HG03571 (cell line): ENCODE results near the gene FUZ.

Experiments
- ATAC-seq: cut with Tn5 transposase; IDR thresholded peaks from one replicate; pipeline ENCODE4 v1.9.1; 2021; ENCODE audit not compliant: unreplicated experiment

The FUZ gene

DNA sequence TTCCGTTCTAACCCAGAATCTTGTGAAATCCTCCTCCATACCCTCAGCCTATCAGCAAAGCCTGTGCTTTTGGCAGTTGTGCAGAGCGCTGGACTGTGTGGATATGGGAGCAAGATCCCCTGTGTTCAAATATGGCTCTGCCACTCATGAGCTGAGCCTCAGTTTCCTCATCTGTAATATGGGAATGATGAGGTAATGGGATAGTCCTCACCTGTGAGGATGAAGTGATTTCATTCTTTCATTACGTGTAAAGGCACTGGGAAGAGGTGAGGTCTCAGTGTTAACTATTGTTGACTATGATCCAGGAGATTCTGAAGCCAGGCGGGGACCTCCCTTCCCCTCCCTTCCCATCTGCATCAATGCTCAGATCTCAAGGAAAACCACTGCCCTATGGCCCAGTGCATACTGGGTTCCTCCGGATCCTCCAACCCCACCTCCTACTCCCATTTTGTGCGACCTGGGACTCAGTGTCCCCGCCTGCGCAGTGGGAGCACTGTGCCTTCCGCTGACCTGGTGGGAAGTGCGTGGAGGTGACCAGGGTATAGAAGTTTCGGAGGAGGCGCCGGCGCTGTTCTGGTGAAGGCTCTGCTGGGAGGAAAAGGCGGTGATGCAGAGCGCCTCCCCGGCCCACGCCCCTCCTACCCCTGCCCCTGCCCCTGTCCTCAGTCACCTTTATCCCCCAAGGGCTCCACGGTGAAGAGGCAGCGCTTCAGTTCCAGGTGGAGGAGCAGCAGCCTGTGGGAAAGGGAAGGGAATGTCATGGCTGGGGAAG, 5.0 kb downstream of the FUZ start:
- no peak for ATAC-seq

- ATAC-seq = no peak
Measured at GRCh38 chr19:49807058-49807903, 5.8 kb downstream of the FUZ start.

GRCh38 chr19:49806620-49806959, 6.5 kb downstream of the FUZ start:
- ATAC-seq = no peak

DNA sequence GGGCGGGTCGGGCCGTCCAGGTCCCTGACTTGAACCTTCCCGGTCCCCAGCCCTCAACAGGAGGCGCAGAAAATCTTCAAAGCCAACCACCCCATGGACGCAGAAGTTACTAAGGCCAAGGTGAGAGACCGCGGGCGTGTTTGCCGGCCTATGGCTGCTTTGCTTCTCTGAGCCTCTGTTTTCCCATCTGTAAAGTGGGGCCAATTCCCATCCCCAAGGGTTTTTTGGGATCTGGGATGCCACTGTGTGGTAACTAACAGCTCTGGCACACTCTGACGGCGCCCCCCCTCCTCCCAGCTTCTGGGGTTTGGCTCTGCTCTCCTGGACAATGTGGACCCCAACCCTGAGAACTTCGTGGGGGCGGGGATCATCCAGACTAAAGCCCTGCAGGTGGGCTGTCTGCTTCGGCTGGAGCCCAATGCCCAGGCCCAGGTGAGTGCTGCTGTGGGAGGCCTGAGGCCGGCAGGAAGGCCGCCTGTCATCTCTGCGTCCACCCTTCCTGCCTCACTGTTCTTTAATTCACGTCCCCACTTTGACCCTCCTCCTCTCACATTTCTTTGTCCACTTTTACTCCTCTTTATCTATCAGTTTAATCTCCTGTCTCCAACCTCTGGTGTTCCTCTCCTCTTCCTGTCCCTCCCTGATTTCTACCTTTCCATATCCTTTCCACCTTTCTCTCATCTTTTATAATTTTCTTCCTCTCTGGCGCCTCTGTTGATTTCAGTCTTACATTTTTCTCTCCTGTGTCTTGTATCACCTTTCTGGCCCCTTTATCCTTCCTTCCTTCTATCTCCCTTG, 7.1 kb downstream of the FUZ start:
- no peak for ATAC-seq

DNA sequence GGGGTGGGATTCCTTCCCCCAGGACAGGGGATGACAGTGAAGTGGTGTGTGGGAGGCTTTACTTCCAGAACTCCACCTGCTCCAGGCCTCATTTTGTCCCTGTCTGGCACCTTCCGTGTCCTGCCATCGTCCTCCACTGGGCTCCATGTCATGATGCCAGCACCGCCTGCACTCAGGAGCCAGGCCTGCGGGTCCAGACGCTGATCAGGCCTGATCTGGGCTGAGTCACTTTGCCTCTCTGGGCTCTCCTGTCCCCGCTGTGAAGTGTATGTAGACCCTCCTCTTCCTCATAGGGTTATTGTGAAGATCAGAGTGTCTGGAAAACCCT, 9.6 kb downstream of the FUZ start:
- ATAC-seq = no peak

DNA sequence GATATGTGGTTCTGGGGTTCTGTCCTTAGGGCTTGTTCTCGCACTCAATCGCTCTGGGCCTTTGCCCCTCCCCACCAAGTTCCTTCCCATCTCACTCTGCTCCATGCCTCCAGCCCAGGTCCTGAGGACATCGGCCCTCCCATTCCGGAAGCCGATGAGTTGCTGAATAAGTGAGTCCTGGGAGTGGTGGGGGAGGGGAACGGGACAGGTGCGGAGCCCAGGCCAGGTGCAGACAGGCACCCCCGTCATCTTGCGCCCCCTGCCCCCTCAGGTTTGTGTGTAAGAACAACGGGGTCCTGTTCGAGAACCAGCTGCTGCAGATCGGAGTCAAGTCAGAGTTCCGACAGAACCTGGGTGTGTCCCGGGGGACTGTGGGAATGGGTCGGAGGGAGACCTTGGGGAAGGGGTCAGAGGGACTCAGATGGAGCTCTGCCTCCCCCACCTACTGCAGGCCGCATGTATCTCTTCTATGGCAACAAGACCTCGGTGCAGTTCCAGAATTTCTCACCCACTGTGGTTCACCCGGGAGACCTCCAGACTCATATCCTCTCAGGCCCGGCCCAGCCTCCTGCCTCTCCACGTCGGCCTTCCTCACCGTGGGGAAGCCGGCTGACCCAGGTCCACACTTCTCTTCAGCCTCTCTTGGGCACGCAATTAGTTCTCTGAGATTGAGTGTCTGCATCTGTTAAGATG, 10.1 kb downstream of the FUZ start:
- no peak for ATAC-seq

- no peak for ATAC-seq
Measured at GRCh38 chr19:49801966-49802661, 11.0 kb downstream of the FUZ start.

- ATAC-seq = no peak
Measured at GRCh38 chr19:49801401-49801888, 11.6 kb downstream of the FUZ start.

DNA sequence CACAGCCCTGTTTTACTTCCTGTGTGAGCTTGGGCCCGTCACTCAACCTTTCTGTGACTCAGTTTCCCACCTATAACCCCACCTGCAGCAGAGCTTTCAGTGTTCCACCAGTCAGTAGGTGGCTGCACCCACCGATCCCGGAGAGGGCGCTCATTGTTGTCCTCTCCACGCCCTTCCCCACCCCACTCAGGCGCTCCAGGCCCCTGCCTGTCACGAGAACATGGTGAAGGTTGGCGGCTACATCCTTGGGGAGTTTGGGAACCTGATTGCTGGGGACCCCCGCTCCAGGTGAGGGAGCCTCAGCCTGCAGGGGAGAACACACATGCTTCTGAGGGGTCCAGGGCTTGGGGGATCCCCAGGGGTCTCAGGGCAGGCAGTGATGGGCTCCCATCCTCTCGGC, 12.3 kb downstream of the FUZ start:
- no peak for ATAC-seq

- ATAC-seq = no peak
Measured at GRCh38 chr19:49799798-49800376, 13.2 kb downstream of the FUZ start.

DNA sequence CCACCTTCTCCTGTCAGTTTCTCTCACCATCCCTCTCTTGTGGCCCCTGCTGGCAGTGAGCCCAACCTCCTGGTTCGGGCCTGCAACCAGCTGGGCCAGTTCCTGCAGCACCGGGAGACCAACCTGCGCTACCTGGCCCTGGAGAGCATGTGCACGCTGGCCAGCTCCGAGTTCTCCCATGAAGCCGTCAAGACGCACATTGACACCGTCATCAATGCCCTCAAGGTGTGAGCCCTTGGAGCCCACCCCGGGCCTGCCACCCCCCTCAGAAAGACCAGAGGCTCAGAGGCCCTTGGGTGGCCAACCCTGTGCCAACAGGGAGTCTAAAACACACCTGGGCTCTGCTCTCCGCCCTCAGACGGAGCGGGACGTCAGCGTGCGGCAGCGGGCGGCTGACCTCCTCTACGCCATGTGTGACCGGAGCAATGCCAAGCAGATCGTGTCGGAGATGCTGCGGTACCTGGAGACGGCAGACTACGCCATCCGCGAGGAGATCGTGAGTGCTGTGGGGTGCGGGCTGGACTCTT, 13.8 kb downstream of the FUZ start:
- ATAC-seq = no peak

DNA sequence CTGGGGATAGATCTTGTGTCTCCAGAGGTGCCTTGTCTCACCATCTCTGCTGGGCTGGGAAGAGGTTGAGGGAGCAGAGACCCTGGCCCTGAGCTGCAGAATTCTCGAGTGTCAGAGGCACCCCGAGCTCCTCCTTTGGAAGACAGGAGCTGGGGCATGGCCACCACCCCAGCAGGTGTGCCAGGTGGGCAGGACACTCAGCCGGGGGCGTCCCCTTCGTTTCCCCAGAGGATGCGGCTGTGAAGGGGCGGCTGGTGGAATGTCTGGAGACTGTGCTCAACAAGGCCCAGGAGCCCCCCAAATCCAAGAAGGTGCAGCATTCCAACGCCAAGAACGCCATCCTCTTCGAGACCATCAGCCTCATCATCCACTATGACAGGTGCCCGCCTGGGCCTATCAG, 14.5 kb downstream of the FUZ start:
- no peak for ATAC-seq

GRCh38 chr19:49795615-49796014, 17.5 kb downstream of the FUZ start:
- no peak for ATAC-seq

- no peak for ATAC-seq
Measured at GRCh38 chr19:49793561-49793840, 19.6 kb downstream of the FUZ start.

GRCh38 chr19:49792829-49793560, 20.1 kb downstream of the FUZ start:
- no peak for ATAC-seq

GRCh38 chr19:49791776-49792445, 21.2 kb downstream of the FUZ start:
- ATAC-seq = no peak

- no peak for ATAC-seq
Measured at GRCh38 chr19:49790866-49791265, 22.2 kb downstream of the FUZ start.

DNA sequence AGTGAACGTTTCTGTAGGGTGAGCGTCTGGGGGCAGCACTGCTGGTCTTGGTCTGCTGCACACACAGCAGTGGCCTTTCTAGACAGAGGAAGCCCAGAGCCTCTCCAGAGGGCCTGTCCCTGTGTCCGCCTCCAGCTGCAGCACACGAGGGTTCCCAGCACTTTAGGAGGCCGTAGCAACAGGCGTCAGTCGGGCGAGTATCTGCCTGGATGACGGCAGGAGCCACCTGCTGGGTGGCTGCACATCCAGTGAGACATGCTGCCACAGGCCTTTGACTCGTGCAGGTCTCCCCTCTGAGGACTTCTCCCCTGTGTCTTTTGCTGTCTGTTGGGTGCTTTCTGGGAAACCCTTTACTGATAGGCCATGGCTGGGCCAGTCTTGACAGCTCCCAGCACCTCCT, 24.2 kb downstream of the FUZ start:
- ATAC-seq = no peak

DNA sequence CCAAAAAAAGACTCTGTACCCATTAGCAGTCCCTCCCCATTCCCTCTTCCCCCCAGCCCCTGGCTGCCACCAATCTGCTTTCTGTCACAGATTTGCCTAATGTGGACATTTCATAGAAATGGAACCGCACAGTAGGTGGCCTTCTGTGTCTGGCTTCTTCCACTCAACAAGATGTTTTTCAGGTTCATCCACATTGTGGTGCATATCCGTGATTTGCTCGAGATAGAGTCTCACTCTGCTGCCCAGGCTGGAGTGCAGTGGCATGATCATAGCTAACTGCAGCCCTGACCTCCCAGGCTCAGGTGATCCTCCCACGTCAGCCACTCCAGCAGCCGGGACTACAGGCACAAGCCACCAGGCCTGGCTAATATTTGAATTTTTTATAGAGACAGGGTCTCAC, 25.3 kb downstream of the FUZ start:
- no peak for ATAC-seq
